ENCODE data around the gene TBX15.

DNA sequence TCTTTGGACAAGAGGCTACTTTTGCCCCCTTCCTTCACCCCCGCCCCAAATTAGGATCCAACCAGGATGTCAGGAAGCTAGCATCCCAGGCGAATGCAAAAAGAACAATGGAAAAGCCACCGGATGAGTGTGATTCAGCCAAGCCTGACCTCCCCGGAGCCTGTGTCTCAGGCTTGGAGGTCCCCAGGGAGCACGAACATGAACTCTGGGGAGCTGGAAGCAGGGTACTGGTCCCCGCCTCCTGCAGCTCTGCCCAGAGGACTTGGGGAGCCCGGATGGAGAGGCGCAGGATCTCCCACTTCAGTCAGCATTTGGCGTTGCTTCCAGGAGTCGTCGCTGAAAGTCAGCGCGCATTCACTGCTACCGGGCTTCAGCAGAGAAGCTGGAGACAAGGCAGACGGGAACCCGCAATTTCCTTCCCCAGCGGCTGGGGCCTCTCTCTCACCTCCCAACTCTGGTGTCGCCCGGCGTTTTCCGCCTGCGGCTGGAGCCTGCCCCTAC lies 1.8 kb upstream of the TBX15 start:
- no peak for TF ChIP-seq FOXP2 (optimal IDR thresholded peaks at IDR 0.05; ENCODE audit: borderline replicate concordance, extremely low read depth, extremely low read length, insufficient read depth)
- no peak for TF ChIP-seq POLR2AphosphoS5 (IDR thresholded peaks at IDR 0.05; ENCODE audit: low read depth, low read length)
- TF ChIP-seq REST (IDR thresholded peaks at IDR 0.05; ENCODE audit: insufficient read depth in 1 of 2, low read depth in 2 of 2, low read length in 2 of 2): no peak

Data from PFSK-1 (cell line).